K562 (cell line): ENCODE results near the gene CNNM4. TPM values are rescaled to one million over a fixed set of nuclear protein-coding genes. Genes with fewer than 3 reads are reported as not detected.

Experiments
- ATAC-seq: fragments of 200-7000 bp; cut with Tn5 transposase; 3 replicates; pipeline ENCODE4 v1.9.1; 2020; ENCODE audit warnings: moderate library complexity
- BruUV-seq: library from RNA; stranded (reverse); fragments of 400-500 nt; replicated peaks from 2 replicates; lab custom pipeline; 2021; lab: Mats Ljungman, UMichigan
- CTCF ChIA-PET: fragments of 300-600 bp; formaldehyde crosslinking; extraction: SDS; loops from one replicate; lab custom pipeline; 2021; ENCODE audit warnings: low intra/inter-chr PET ratio; lab: Yijun Ruan, JAX
- POLR2A ChIA-PET: fragments of 300-600, 350-650 bp; sonication (Branson Sonifier 250); formaldehyde crosslinking; extraction: SDS; loops from one replicate; lab custom pipeline; 2021; ENCODE audit warnings: antibody characterized with exemption, inconsistent platforms; lab: Yijun Ruan, JAX
- DNase-seq, 4 experiments: peaks; one replicate each; pipeline versions ENCODE4 v3.0.0 to v3.0.0-alpha.2; 2011 to 2018; ENCODE audit warnings: low spot score in 3 of 4, mixed read lengths in 3 of 4; ENCODE audit errors: extremely low read depth in 1 of 4
- FAIRE-seq: peaks from 2 replicates; lab custom pipeline; 2011; peaks lifted over from hg19 to GRCh38; lab: Jason Lieb, UNC
- H2AFZ ChIP-seq: 2 replicates; pipeline ENCODE4 v1.6.0; 2011; ENCODE audit warnings: low read depth, low read length, control low read depth, inconsistent platforms
- H3K27ac ChIP-seq: fragments of 200-600 bp; 3 replicates; pipeline ENCODE4 v1.8.0; 2011; ENCODE audit warnings: low read depth, mild to moderate bottlenecking, control low read depth, inconsistent platforms, low read length, moderate library complexity, mixed read lengths; ENCODE audit errors: extremely low read depth
- H3K27me3 ChIP-seq, 2 experiments: fragments of 300-600 bp in 1 of 2; 2 replicates in 1 of 2; 3 replicates in 1 of 2; pipeline versions ENCODE4 v1.6.0 to v1.8.0; 2011; ENCODE audit warnings: inconsistent platforms in 2 of 2, low read length in 2 of 2, mild to moderate bottlenecking in 1 of 2, mixed read lengths in 1 of 2, moderate library complexity in 1 of 2; ENCODE audit not compliant: control insufficient read depth in 2 of 2, insufficient read depth in 2 of 2
- H3K36me3 ChIP-seq: fragments of 300-600 bp; 3 replicates; pipeline ENCODE4 v1.8.0; 2011; ENCODE audit warnings: mild to moderate bottlenecking, low read length, inconsistent platforms; ENCODE audit not compliant: control insufficient read depth, insufficient read depth
- H3K4me1 ChIP-seq, 2 experiments: fragments of 200-600 bp in 1 of 2; replicated peaks in 1 of 2; 2 replicates in 1 of 2; 3 replicates in 1 of 2; pipeline versions ENCODE4 v1.5.1 to v1.8.0; 2011; ENCODE audit warnings: inconsistent platforms in 2 of 2, low read length in 2 of 2, mild to moderate bottlenecking in 1 of 2, mixed read lengths in 1 of 2, moderate library complexity in 1 of 2; ENCODE audit not compliant: control insufficient read depth in 2 of 2, insufficient read depth in 2 of 2
- H3K4me2 ChIP-seq: 2 replicates; pipeline ENCODE4 v1.6.1; 2011; ENCODE audit warnings: low read length, control low read depth, inconsistent platforms, mixed read lengths; ENCODE audit not compliant: insufficient read depth
- H3K4me3 ChIP-seq: fragments of 200-600 bp; sonication (generic), shearing (Covaris generic); 2 replicates; pipeline ENCODE4 v1.5.1; 2016; ENCODE audit warnings: control low read depth, inconsistent platforms
- H3K79me2 ChIP-seq: fragments of 200-600 bp; 3 replicates; pipeline ENCODE4 v1.8.0; 2011; ENCODE audit warnings: low read length, inconsistent platforms; ENCODE audit not compliant: control insufficient read depth, insufficient read depth
- H3K9ac ChIP-seq, 2 experiments: 2 replicates each; pipeline versions ENCODE4 v1.6.0 to v1.6.1; 2011; ENCODE audit warnings: low read depth in 2 of 2, low read length in 2 of 2, control low read depth in 1 of 2, inconsistent platforms in 1 of 2, mild to moderate bottlenecking in 1 of 2, mixed read lengths in 1 of 2; ENCODE audit not compliant: insufficient read depth in 1 of 2
- H3K9me1 ChIP-seq: one replicate; pipeline ENCODE4 v1.6.0; 2011; ENCODE audit warnings: inconsistent platforms, mild to moderate bottlenecking, low read length, moderate library complexity; ENCODE audit not compliant: control insufficient read depth, insufficient read depth
- H3K9me3 ChIP-seq: replicated peaks from 2 replicates; pipeline ENCODE4 v1.5.1; 2011; ENCODE audit warnings: low read depth, low read length, inconsistent platforms; ENCODE audit not compliant: control insufficient read depth, insufficient read depth
- H4K20me1 ChIP-seq: replicated peaks from 2 replicates; pipeline ENCODE4 v1.6.1; 2011; ENCODE audit warnings: low read length, inconsistent platforms, mixed read lengths; ENCODE audit not compliant: control insufficient read depth, insufficient read depth
- CBX1 ChIP-seq: sonication (generic); IDR thresholded peaks from 2 replicates; pipeline ENCODE4 v1.6.1; 2016; ENCODE audit warnings: antibody characterized with exemption, low read depth, mild to moderate bottlenecking
- HLTF ChIP-seq: fragments of 450-650 bp; IDR thresholded peaks from 2 replicates; pipeline ENCODE4 v1.6.1; 2016
- POLR2G ChIP-seq: fragments of 200-400 bp; formaldehyde crosslinking; IDR thresholded peaks from 2 replicates; pipeline ENCODE4 v1.6.1; 2017; ENCODE audit warnings: low read depth, mild to moderate bottlenecking, antibody characterized with exemption, low read length, moderate library complexity
- ZBTB33 ChIP-seq: sonication (generic); formaldehyde crosslinking; IDR thresholded peaks from 2 replicates; pipeline ENCODE4 v1.8.1; 2023; ENCODE audit warnings: mild to moderate bottlenecking, missing genetic modification reagents
- ZNF507 ChIP-seq: conservative IDR thresholded peaks from 2 replicates; pipeline ENCODE4 v1.6.1; 2017; ENCODE audit warnings: missing genetic modification characterization, missing compliant biosample characterization
- ZNF584 ChIP-seq: fragments of 200-800 bp; sonication (Bioruptor generic); IDR thresholded peaks from 2 replicates; pipeline ENCODE4 v1.6.1; 2016; ENCODE audit warnings: low read depth, mild to moderate bottlenecking, missing genetic modification characterization, missing compliant biosample characterization
- WGBS: fragments of 100-300 bp; shearing (Covaris generic); methylation state at CpG from one replicate; pipeline ENCODE4 v1.1.6; 2016; ENCODE audit warnings: low coverage, mixed read lengths; ENCODE audit not compliant: insufficient coverage; ENCODE audit errors: missing lambda C conversion rate; 5-methylcytosine and 5-hydroxymethylcytosine counted together
- in situ Hi-C: fragments of 300-500 bp; cut with MboI; formaldehyde crosslinking; loops from 4 replicates; pipeline ENCODE4 v1.15.0; 2018; ENCODE audit warnings: inconsistent platforms, mixed read lengths
- intact Hi-C: fragments of 100-400 bp; cut with micrococcal nuclease; formaldehyde crosslinking; loops from 2 replicates; pipeline ENCODE4 v1.14.2; 2022
- polyA plus RNA-seq, 8 experiments: library from polyadenylated mRNA; depleted of rRNA in 4 of 8; stranded (reverse) in 5 of 8; unstranded in 3 of 8; fragments of >200 nt; fragmentation: Nextera tagmentation in 2 of 8; fragmentation: Illumina TruSeq in 1 of 8; extraction: Ambion mirVana in 2 of 8; extraction: Trizol in 1 of 8; gene quantifications; 2 replicates each; pipeline versions ENCODE4 v1.2.1 to v1.2.3, GENCODE V29; 2011 to 2014; ENCODE audit warnings: inconsistent platforms in 1 of 8, missing spikeins in 1 of 8
- total RNA-seq, 7 experiments: library from RNA; depleted of rRNA in 6 of 7; stranded (reverse); fragments of >200 nt in 6 of 7; fragmentation: Illumina TruSeq in 2 of 7; extraction: Trizol in 2 of 7; gene quantifications; 2 replicates each; pipeline versions ENCODE4 v1.2.1 to v1.2.3, GENCODE V29; 2011 to 2021; ENCODE audit warnings: low replicate concordance in 1 of 7

CNNM4 gene
- total and polyA plus RNA-seq, 9 of the 15 experiments (the other 6 are each of a cell fraction or from before 2014, with no cell fraction given): 0.96 to 6.3 (median 2.8) TPM

DNA sequence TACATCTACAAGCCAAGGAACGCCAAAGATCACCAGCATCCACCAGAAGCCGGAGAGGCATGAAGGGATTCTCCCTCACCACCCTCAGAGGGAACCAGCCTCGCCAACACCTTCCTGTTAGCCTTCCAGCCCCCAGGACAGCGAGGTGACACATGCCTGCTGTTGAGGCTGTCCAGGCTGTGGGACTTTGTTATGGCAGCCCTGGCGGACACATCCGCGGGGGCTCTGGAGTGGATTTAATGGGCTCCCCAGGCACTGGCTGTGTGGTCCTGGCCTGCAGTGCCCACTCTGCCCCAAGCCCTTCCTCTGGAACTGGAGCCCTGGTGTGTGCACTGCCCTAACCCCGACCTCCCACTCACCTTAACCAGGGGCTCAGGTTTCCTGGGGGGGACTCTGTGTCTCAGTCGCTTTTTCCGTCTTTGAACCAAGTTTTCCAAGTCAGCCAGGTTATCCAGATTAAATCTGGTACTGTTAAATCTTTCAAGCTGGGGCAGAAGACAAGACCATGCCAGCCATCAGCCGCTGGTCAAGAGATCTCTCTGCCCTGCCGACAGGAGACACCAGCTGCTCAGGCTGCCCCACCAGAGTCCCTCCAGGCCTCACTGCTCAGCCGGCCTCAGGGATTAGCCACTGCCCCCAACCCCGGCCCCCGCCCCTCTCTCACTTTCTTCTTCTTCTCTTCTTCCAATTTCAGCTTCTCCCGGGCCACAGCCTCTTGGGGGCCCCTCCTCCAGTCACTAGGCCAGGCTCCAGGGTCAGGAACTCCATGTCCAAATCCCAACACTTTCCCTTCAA lies 81.2 kb downstream of the CNNM4 start:
- ChIA-PET POLR2A (interaction anchor here (0.8 to 1.7 kb wide), 6 partner anchors 8 to 80 kb away, joined by 3 to 9 read pairs (median 6); partner anchors contain the start of gene ANKRD39), CTCF (no interaction called here)
- H3K36me3 ChIP-seq: peaks cover 45% of the 10 kb centered on the region; the same call in 2 of the 3 replicates
- no peak for DNase-seq
- no peak overlapping the region for H3K9ac ChIP-seq
- peaks cover 3% of the 10 kb centered on the region for H3K9me1 ChIP-seq
- H3K27me3 ChIP-seq: no peaks in the 10 kb centered on the region
- no peak overlapping the region for H3K4me3 ChIP-seq
- H3K4me2 ChIP-seq: no peak overlapping the region
- no peak for FAIRE-seq
- in situ Hi-C loops: no loop called here
- H2AFZ ChIP-seq: no peak overlapping the region
- no peak for ATAC-seq
- BruUV-seq: no TSS peak
- TF ChIP-seq HLTF (no peak), POLR2G (peak; percentile 66), ZNF507 (no peak), ZNF584 (CRISPR knock-in tag) (no peak), CBX1 (no peak), ZBTB33 (CRISPR knock-in tag) (peak; percentile 61)
- TF ChIP-seq, all 486 proteins: peak for 2
- Histone ChIP-seq H3K79me2 (no peaks in the 10 kb centered on the region), H3K4me1 (peaks cover 8 to 33% of the 10 kb centered on the region in 2 experiments; a peak in 4 of 5 replicates), H3K27ac (no peak overlapping the region), H3K9me3 (no peaks in the 10 kb centered on the region), H4K20me1 (no peaks in the 10 kb centered on the region)
- intact Hi-C loops: no loop called here
- WGBS: 89% methylated on average over 13 of the region's 16 CpGs
